AG10803 (cell line): ENCODE data around the gene AOC2.

Experiments
- DNase-seq: peaks from one replicate; pipeline ENCODE4 v3.0.0; 2010; ENCODE audit warnings: low read depth
- H3K4me3 ChIP-seq: 2 replicates; pipeline ENCODE4 v1.5.1; 2011; ENCODE audit warnings: mild to moderate bottlenecking, low read length, control low read depth
- CTCF ChIP-seq: conservative IDR thresholded peaks from 2 replicates; pipeline ENCODE4 v1.5.1; 2011; ENCODE audit warnings: mild to moderate bottlenecking, low read length, control low read depth, inconsistent platforms

Gene AOC2

GRCh38 chr17:42832934-42833766, 11.2 kb upstream of the AOC2 start, which contains the start of gene PSME3:
Gene PSME3, plus strand, starts transcription at chr17:42833397. Its CDS starts 235 bp downstream, at chr17:42833632.
- DNase-seq, result peak; percentile 78
- no peak for TF ChIP-seq CTCF
- H3K4me3 ChIP-seq, result peak within 1 kb of the TSS; percentile 97

- peak overlapping the region; percentile 97 for H3K4me3 ChIP-seq
- TF ChIP-seq CTCF, result no peak
- no peak for DNase-seq
These were observed 10.5 kb upstream of the AOC2 start for GRCh38 chr17:42833767-42834422.

- TF ChIP-seq CTCF, result no peak
- no peak overlapping the region for H3K4me3 ChIP-seq
- DNase-seq, result no peak
These were observed 8.6 kb upstream of the AOC2 start for GRCh38 chr17:42835732-42836131.

GRCh38 chr17:42841975-42842685, 2.2 kb upstream of the AOC2 start:
- H3K4me3 ChIP-seq, result no peak overlapping the region
- no peak for TF ChIP-seq CTCF
- DNase-seq, result no peak

- DNase-seq, result peak; percentile 73
- TF ChIP-seq CTCF, result peak; percentile 100
- H3K4me3 ChIP-seq, result no peak overlapping the region
These were observed 934 bp upstream of the AOC2 start for GRCh38 chr17:42843358-42843934.

GRCh38 chr17:42844761-42845555, 578 bp downstream of the AOC2 start:
- no peak for TF ChIP-seq CTCF

More at GRCh38 chr17:42844761-42845555, 578 bp downstream of the AOC2 start:
- no peak for DNase-seq
- H3K4me3 ChIP-seq, result no peak overlapping the region
